ENCODE measurements around the gene MUTYH.
A peak's percentile ranks its signal among the peaks of the same experiment; 100 is the strongest.

MUTYH gene

DNA sequence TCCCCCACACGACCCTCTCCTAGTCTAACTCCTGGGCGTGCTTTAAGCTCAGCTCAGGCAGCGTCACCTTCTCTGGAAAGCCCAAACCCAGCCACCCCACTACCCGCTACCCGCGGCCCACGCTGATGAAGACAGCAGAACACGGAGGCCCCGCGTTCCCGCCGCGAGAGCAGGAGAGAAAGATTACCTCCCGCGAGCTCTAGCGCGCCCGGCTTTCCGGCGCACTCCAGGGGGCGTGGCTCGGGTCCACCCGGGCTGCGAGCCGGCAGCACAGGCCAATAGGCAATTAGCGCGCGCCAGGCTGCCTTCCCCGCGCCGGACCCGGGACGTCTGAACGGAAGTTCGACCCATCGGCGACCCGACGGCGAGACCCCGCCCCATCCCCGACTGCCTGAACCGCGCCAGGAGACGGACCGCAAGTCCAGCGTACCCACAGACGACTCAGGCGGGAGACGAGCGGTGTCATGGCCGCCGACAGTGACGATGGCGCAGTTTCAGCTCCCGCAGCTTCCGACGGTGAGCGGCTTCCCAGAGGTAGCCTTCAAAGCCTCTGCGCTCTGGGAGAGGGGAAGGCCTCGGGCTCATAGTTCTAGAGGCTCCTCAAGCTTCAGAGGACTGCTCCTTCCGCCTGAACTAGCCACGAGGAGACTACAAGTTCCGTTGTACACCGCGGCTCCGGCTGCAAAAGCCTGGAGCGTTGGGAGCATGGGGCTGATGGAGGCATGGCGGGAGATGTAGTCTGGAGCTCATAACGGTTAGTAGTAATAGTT lies at the start of gene MUTYH, which contains the start of gene TOE1:
MUTYH (minus strand) TSS at position 652 of the 770 bp plus-strand sequence. CDS start 5,935 bp downstream, outside the sequence.
TOE1 (plus strand) TSS at position 382 of the 770 bp plus-strand sequence; CDS start at position 465, 83 bp downstream.
- peak; percentile 68 for TF ChIP-seq TAF1 (IDR thresholded peaks at IDR 0.05; ENCODE audit: low read depth)
- TF ChIP-seq CREB1 (IDR thresholded peaks at IDR 0.05; ENCODE audit: low read depth) = no peak
- TF ChIP-seq ZBTB7A (IDR thresholded peaks at IDR 0.05; ENCODE audit: low read depth) = no peak
- TF ChIP-seq RAD21 (IDR thresholded peaks at IDR 0.05; ENCODE audit: low read depth) = no peak
- TF ChIP-seq USF1 (IDR thresholded peaks at IDR 0.05) = no peak
- no peak for TF ChIP-seq EGR1 (IDR thresholded peaks at IDR 0.05)
- TF ChIP-seq, protein P1, sequence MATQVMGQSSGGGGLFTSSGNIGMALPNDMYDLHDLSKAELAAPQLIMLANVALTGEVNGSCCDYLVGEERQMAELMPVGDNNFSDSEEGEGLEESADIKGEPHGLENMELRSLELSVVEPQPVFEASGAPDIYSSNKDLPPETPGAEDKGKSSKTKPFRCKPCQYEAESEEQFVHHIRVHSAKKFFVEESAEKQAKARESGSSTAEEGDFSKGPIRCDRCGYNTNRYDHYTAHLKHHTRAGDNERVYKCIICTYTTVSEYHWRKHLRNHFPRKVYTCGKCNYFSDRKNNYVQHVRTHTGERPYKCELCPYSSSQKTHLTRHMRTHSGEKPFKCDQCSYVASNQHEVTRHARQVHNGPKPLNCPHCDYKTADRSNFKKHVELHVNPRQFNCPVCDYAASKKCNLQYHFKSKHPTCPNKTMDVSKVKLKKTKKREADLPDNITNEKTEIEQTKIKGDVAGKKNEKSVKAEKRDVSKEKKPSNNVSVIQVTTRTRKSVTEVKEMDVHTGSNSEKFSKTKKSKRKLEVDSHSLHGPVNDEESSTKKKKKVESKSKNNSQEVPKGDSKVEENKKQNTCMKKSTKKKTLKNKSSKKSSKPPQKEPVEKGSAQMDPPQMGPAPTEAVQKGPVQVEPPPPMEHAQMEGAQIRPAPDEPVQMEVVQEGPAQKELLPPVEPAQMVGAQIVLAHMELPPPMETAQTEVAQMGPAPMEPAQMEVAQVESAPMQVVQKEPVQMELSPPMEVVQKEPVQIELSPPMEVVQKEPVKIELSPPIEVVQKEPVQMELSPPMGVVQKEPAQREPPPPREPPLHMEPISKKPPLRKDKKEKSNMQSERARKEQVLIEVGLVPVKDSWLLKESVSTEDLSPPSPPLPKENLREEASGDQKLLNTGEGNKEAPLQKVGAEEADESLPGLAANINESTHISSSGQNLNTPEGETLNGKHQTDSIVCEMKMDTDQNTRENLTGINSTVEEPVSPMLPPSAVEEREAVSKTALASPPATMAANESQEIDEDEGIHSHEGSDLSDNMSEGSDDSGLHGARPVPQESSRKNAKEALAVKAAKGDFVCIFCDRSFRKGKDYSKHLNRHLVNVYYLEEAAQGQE (IDR thresholded peaks at IDR 0.05; ENCODE audit: low read depth) = no peak
- TF ChIP-seq NFIC (IDR thresholded peaks at IDR 0.05) = no peak; the same call in 1 of the 2 replicates
- no peak for TF ChIP-seq FOXM1 (IDR thresholded peaks at IDR 0.05; ENCODE audit: borderline replicate concordance, low read depth)
- peak; percentile 91 for TF ChIP-seq YY1 (IDR thresholded peaks at IDR 0.05; ENCODE audit: low read depth)
- TF ChIP-seq CEBPB (IDR thresholded peaks at IDR 0.05) = no peak
- TF ChIP-seq, protein P2, sequence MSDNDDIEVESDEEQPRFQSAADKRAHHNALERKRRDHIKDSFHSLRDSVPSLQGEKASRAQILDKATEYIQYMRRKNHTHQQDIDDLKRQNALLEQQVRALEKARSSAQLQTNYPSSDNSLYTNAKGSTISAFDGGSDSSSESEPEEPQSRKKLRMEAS (IDR thresholded peaks at IDR 0.05) = peak; percentile 89
- no peak; the same call in 1 of the 2 replicates for TF ChIP-seq EP300 (IDR thresholded peaks at IDR 0.05; ENCODE audit: borderline replicate concordance)
- TF ChIP-seq TCF12 (IDR thresholded peaks at IDR 0.05; ENCODE audit: low read depth) = 0 out of 2 replicates have a peak, but pooled peaks have one; percentile 12
- TF ChIP-seq TEAD4 (IDR thresholded peaks at IDR 0.05) = no peak

GRCh38 chr1:45386219-45386618 lies 46.0 kb upstream of the MUTYH start:
- TF ChIP-seq YY1 (IDR thresholded peaks at IDR 0.05; ENCODE audit: low read depth) (no peak), ZBTB7A (IDR thresholded peaks at IDR 0.05; ENCODE audit: low read depth) (no peak), TCF12 (IDR thresholded peaks at IDR 0.05; ENCODE audit: low read depth) (no peak), CEBPB (IDR thresholded peaks at IDR 0.05) (no peak), TAF1 (IDR thresholded peaks at IDR 0.05; ENCODE audit: low read depth) (no peak), RAD21 (IDR thresholded peaks at IDR 0.05; ENCODE audit: low read depth) (no peak)
- TF ChIP-seq, protein P1 (IDR thresholded peaks at IDR 0.05; ENCODE audit: low read depth) = no peak

DNA sequence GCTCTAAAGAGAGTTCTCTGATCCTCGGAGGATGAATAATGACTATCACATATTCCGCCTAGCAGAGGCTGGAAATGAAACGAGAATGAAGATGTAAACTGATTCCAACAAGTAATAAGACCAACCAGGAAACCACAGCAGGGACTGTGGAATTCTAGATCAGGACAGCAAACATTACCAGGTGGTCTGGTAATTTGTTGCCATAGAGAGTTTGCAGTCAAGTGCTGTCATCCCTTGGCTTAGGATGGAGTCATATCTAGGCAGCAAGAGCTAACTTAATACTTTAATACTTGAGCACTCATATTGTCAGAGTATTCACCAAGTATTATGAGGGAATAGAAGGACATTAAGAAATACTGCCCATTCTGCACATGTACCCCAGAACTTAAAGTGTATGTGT lies 45.1 kb upstream of the MUTYH start:
- TF ChIP-seq, protein P2 (IDR thresholded peaks at IDR 0.05) = no peak
- TF ChIP-seq CREB1 (IDR thresholded peaks at IDR 0.05; ENCODE audit: low read depth) (no peak), TAF1 (IDR thresholded peaks at IDR 0.05; ENCODE audit: low read depth) (no peak), YY1 (IDR thresholded peaks at IDR 0.05; ENCODE audit: low read depth) (no peak), TEAD4 (IDR thresholded peaks at IDR 0.05) (no peak), ZBTB7A (IDR thresholded peaks at IDR 0.05; ENCODE audit: low read depth) (no peak), RAD21 (IDR thresholded peaks at IDR 0.05; ENCODE audit: low read depth) (no peak)
- TF ChIP-seq, protein P1 (IDR thresholded peaks at IDR 0.05; ENCODE audit: low read depth) = no peak

GRCh38 chr1:45383191-45383590 lies 43.0 kb upstream of the MUTYH start:
- no peak for TF ChIP-seq USF1 (IDR thresholded peaks at IDR 0.05)
- TF ChIP-seq TCF12 (IDR thresholded peaks at IDR 0.05; ENCODE audit: low read depth) = no peak
- TF ChIP-seq CREB1 (IDR thresholded peaks at IDR 0.05; ENCODE audit: low read depth) = no peak
- TF ChIP-seq, protein P1 (IDR thresholded peaks at IDR 0.05; ENCODE audit: low read depth) = no peak
